Testis (tissue), 2 donors: ENCODE data around the gene EXOC6.

Experiments used
- CTCF ChIP-seq, 3 experiments: fragments of 450-650 bp in 2 of 3; fragments of 200-600 bp in 1 of 3; sonication (generic) in 1 of 3; IDR thresholded peaks; one replicate each; pipeline ENCODE4 v1.5.1; 2016 to 2019; ENCODE audit warnings: antibody characterized with exemption in 3 of 3, mild to moderate bottlenecking in 2 of 3, moderate library complexity in 1 of 3
- POLR2A ChIP-seq: fragments of 450-650 bp; IDR thresholded peaks from one replicate; pipeline ENCODE4 v1.6.1; 2017; ENCODE audit warnings: antibody characterized with exemption, mild to moderate bottlenecking, moderate library complexity

- TF ChIP-seq CTCF (IDR thresholded peaks at IDR 0.05) (no peak), POLR2A (no peak)
These were observed 239.5 kb downstream of the EXOC6 start for GRCh38 chr10:93087846-93088245.
